Measurements from ENCODE around the gene UNC45A.

- TF ChIP-seq CTCF (IDR thresholded peaks at IDR 0.05) (no peak), POLR2A (IDR thresholded peaks at IDR 0.05) (no peak)
These were observed 39.1 kb downstream of the UNC45A start for GRCh38 chr15:90974216-90974615.
